ENCODE measurements around the gene FAF1. TPM values are rescaled to one million over a fixed set of nuclear protein-coding genes. Genes with fewer than 3 reads are reported as not detected.

FAF1 gene
- total RNA-seq, 4 donors from 2014 or later, result 46.1 to 72.2 (median 52.2) TPM

DNA sequence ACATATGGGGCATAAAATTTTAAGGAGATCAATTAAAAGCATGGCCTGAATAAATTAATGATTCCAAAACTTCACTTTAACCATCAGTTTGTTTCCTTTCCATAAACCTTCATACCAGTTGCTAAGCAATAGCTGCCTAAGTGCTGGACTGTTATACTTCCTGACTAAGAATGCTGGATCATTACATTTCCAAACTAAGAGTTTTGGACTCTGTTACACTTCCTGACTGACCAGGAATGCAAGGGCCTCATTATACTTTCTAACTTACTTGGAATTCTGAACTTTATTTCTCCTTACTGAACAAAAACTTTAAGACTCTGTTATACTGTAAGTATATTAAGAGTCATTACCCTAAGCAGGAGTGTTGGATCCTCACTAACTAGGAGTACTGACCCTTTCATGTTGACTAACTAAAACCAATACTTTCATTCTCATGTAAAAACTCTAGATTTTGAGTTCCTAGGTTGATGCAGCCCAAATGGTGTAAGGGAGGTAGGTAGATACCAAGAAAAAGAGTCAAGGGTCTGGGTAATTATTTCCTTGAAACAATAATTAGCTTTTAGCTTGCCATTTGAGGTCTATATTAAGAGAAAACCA lies 118.2 kb downstream of the FAF1 start:
- no peak for TF ChIP-seq CTCF (IDR thresholded peaks at IDR 0.05; ENCODE audit: low read depth)

GRCh38 chr1:50836117-50836516 lies 124.0 kb downstream of the FAF1 start:
- no peak for TF ChIP-seq CTCF (IDR thresholded peaks at IDR 0.05; ENCODE audit: low read depth)

GRCh38 chr1:50833216-50833615 lies 126.9 kb downstream of the FAF1 start:
- TF ChIP-seq CTCF (IDR thresholded peaks at IDR 0.05; ENCODE audit: low read depth), result no peak

DNA sequence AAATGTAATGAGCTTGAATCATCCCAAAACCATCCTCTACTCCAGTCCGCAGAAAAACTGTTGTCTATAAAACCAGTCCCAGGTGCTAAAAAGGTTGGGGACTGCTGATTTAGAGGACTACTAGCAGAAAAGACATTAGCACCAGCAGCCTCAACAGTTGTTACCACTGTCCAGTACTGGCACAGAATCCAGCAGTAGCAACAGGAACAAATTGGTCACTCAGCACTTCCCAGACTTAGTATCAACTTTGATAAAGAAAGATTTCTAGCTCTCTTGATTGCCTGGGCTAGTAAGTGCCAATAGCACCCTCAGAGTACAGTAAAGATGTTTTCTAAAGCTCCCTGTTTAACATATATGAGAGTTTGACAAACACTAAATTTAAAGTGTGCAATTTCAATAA lies 127.9 kb downstream of the FAF1 start:
- no peak for TF ChIP-seq CTCF (IDR thresholded peaks at IDR 0.05; ENCODE audit: low read depth)

GRCh38 chr1:50831300-50832061 lies 128.6 kb downstream of the FAF1 start:
- no peak for TF ChIP-seq CTCF (IDR thresholded peaks at IDR 0.05; ENCODE audit: low read depth)

DNA sequence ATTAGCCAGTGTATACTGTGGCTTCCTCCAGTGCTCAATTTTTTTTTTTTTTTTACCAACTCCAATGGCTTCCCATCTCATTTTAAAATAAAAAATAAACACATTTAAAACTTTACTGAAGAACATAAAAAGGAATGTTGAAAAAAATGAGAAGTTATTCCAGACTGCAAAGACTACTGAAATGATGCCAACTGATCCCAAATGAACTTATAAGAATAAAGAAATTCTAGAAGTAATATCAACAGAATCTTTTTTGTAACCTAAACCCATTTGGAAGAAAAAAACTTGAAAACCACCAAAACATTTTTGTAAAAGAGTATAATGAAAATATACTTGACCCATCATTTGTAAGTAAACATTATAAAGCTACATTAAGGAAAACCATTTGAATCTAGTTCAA lies 129.4 kb downstream of the FAF1 start:
- no peak for TF ChIP-seq CTCF (IDR thresholded peaks at IDR 0.05; ENCODE audit: low read depth)

- no peak for TF ChIP-seq CTCF (IDR thresholded peaks at IDR 0.05; ENCODE audit: low read depth)
These were observed 130.8 kb downstream of the FAF1 start for GRCh38 chr1:50829014-50829958.
